ENCODE results near the gene KIF2B.
"Not testable (repeated sequence)": the region's sequence is repeated elsewhere in the genome, so short reads cannot be mapped to it uniquely, and the experiment has no call there.

The KIF2B gene

GRCh38 chr17:53823341-53824050, 769 bp downstream of the KIF2B start:
- no peaks in the 10 kb centered on the region for H3K4me1 Mint-ChIP-seq (ENCODE audit: low read depth)
- peaks cover 26% of the 10 kb centered on the region for H3K9me3 Mint-ChIP-seq
- H3K36me3 Mint-ChIP-seq (ENCODE audit: low read depth): no peaks in the 10 kb centered on the region
- H3K4me3 Mint-ChIP-seq: no peak overlapping the region
- DNase-seq (ENCODE audit: low spot score): no peak
- H3K27me3 Mint-ChIP-seq (ENCODE audit: low read depth): no peaks in the 10 kb centered on the region
- no peak overlapping the region for H3K27ac Mint-ChIP-seq

- not testable (repeated sequence) for H3K27ac Mint-ChIP-seq; DNase-seq (ENCODE audit: low spot score); H3K27me3 Mint-ChIP-seq (ENCODE audit: low read depth); H3K36me3 Mint-ChIP-seq (ENCODE audit: low read depth); H3K4me3 Mint-ChIP-seq; H3K4me1 Mint-ChIP-seq (ENCODE audit: low read depth)
- peaks cover 35% of the 10 kb centered on the region for H3K9me3 Mint-ChIP-seq
Measured at GRCh38 chr17:53834771-53835170, 12.0 kb downstream of the KIF2B start.

- no peaks in the 10 kb centered on the region for H3K27me3 Mint-ChIP-seq (ENCODE audit: low read depth)
- H3K9me3 Mint-ChIP-seq: peaks cover 35% of the 10 kb centered on the region
Measured at GRCh38 chr17:53837131-53837530, 14.4 kb downstream of the KIF2B start.

GRCh38 chr17:53844491-53845107, 21.9 kb downstream of the KIF2B start:
- Mint-ChIP-seq H3K27me3 (ENCODE audit: low read depth) (no peaks in the 10 kb centered on the region), H3K4me1 (ENCODE audit: low read depth) (no peaks in the 10 kb centered on the region), H3K9me3 (peaks cover 28% of the 10 kb centered on the region), H3K27ac (no peak overlapping the region), H3K4me3 (no peak overlapping the region), H3K36me3 (ENCODE audit: low read depth) (no peaks in the 10 kb centered on the region)
- DNase-seq (ENCODE audit: low spot score): no peak

More at GRCh38 chr17:53837131-53837530, 14.4 kb downstream of the KIF2B start:
- Mint-ChIP-seq H3K27ac (no peak overlapping the region), H3K36me3 (ENCODE audit: low read depth) (no peaks in the 10 kb centered on the region), H3K4me3 (no peak overlapping the region), H3K4me1 (ENCODE audit: low read depth) (no peaks in the 10 kb centered on the region)
- DNase-seq (ENCODE audit: low spot score): no peak

GRCh38 chr17:53871128-53871527, 48.4 kb downstream of the KIF2B start:
- DNase-seq (ENCODE audit: low spot score); H3K27me3 Mint-ChIP-seq (ENCODE audit: low read depth); H3K27ac Mint-ChIP-seq; H3K4me3 Mint-ChIP-seq; H3K4me1 Mint-ChIP-seq (ENCODE audit: low read depth); H3K36me3 Mint-ChIP-seq (ENCODE audit: low read depth): not testable (repeated sequence)
- peaks cover 46% of the 10 kb centered on the region for H3K9me3 Mint-ChIP-seq
